ENCODE data around the gene MFN2.

Gene MFN2

GRCh38 chr1:12051361-12051760, 71.1 kb downstream of the MFN2 start:
- no peak for DNase-seq (ENCODE audit: low read depth)

GRCh38 chr1:12052008-12052573, 71.8 kb downstream of the MFN2 start:
- no peak for DNase-seq (ENCODE audit: low read depth)

GRCh38 chr1:12052997-12053686, 72.9 kb downstream of the MFN2 start:
- no peak for DNase-seq (ENCODE audit: low read depth)

- no peak for DNase-seq (ENCODE audit: low read depth)
These were observed 73.7 kb downstream of the MFN2 start for GRCh38 chr1:12053752-12054548.

- DNase-seq (ENCODE audit: low read depth), result no peak
These were observed 75.0 kb downstream of the MFN2 start for GRCh38 chr1:12055259-12055658.

- DNase-seq (ENCODE audit: low read depth), result no peak
These were observed 76.1 kb downstream of the MFN2 start for GRCh38 chr1:12056331-12056841.

- no peak for DNase-seq (ENCODE audit: low read depth)
These were observed 77.1 kb downstream of the MFN2 start for GRCh38 chr1:12057382-12057781.

GRCh38 chr1:12057940-12058687, 77.9 kb downstream of the MFN2 start:
- no peak for DNase-seq (ENCODE audit: low read depth)

GRCh38 chr1:12059226-12059625, 79.0 kb downstream of the MFN2 start:
- no peak for DNase-seq (ENCODE audit: low read depth)

GRCh38 chr1:12059722-12060464, 79.6 kb downstream of the MFN2 start:
- DNase-seq (ENCODE audit: low read depth), result no peak

- DNase-seq (ENCODE audit: low read depth), result no peak
These were observed 80.3 kb downstream of the MFN2 start for GRCh38 chr1:12060500-12060899.
